ENCODE data around the gene VTI1A.
"Not testable (repeated sequence)": the region's sequence is repeated elsewhere in the genome, so short reads cannot be mapped to it uniquely, and the experiment has no call there.

The VTI1A gene

DNA sequence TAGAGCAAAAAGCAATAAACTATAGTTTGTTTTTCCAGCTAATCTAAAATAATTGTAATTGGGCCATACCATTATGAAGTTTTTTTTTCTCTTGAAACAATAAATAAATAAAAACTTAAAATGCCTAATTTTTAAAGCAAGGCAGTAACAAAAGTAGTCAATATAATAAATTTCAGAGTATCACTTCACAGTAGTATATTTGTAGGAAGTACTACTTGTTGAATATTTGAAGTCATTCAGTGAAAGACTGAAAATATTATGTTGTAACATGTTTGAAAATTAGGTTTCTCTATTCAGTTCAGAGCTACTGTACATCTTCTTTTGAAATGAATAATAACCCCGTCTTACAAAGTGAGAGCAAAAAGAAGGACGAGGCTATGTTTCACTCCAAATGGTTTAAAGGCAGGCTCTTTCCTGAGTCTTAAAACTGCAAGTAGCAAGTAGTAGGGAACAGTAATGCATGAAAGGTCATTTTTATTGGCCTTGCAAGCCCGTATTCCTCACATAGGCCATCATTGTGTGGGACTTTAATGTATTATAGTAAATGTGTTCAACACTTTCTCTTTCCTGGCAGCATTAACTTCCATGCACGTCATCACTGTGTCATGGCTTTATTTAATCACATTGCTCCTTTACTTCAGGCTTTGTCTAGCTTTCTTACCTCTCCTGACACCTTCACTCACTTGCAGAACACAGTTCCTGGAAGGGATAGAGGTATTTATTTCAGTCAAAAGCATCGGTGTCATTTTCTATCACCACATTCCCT, 141.4 kb downstream of the VTI1A start:
- DNase-seq (ENCODE audit: low spot score) = no peak

- no peak for DNase-seq (ENCODE audit: low spot score)
Observed at GRCh38 chr10:112589081-112589480, 142.1 kb downstream of the VTI1A start.

GRCh38 chr10:112590786-112591185, 143.8 kb downstream of the VTI1A start:
- DNase-seq (ENCODE audit: low spot score) = not testable (repeated sequence)

DNA sequence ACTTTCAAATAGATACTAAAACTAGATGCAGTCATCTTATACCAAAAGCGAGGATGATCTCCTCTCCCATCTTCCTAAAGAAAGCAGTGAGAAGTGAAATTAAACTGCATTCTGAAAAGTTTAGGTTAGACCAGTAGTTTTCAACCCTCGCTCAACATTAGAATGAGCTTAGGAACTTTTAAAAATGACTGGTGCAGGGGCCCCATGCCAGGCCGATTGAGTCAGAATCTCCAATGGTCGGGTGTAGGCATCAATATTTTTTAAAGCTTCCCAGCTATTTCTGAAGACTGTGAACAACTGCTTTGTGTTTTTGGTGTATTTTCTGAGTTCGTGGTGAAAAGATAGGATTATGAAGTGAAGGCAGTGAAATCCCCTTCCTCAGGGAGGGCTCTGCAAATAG, 146.0 kb downstream of the VTI1A start:
- no peak for DNase-seq (ENCODE audit: low spot score)

GRCh38 chr10:112601214-112602090, 154.4 kb downstream of the VTI1A start:
- no peak for DNase-seq (ENCODE audit: low spot score)

GRCh38 chr10:112603062-112603461, 156.0 kb downstream of the VTI1A start:
- DNase-seq (ENCODE audit: low spot score) = no peak

DNA sequence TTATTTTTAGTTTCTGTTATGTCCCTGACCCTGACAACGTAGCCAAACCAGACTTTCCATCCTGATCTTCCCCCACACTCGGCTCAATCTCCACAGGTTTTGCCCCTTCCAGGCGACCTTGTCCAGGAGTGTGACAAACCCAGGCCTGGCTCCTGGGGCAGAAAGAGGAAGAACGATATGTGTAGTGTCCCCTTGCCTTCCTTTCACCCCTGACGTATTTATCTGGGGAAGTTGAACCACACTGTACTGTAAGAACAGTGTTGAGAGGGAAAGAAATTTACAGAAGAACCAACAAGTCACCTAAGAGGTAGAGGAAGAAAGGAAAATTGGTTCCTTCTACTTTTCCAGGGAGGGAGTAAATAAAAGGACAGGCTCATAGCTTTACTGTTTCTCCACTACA, 158.0 kb downstream of the VTI1A start:
- DNase-seq (ENCODE audit: low spot score) = no peak

- no peak for DNase-seq (ENCODE audit: low spot score)
Observed at GRCh38 chr10:112607506-112607905, 160.5 kb downstream of the VTI1A start.

DNA sequence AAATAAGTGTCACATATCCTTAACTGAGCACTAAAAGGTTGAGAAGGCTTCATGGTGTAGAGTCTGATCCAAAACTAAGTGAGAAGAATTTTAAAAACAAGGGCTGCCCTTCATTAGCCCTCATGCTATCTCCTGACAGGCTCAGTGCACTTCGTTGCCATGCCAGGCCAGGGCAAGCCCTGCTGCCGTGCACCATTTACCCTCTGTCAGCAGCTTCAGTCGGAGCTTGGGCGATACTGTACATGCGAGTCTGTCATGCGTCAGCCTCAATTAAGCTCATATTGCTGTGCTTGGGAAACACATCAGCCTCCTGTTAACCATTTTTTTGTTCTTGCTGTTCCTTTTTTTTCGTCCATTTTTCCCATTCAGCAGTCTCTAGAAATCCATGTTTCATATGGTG, 166.6 kb downstream of the VTI1A start:
- DNase-seq (ENCODE audit: low spot score) = no peak

DNA sequence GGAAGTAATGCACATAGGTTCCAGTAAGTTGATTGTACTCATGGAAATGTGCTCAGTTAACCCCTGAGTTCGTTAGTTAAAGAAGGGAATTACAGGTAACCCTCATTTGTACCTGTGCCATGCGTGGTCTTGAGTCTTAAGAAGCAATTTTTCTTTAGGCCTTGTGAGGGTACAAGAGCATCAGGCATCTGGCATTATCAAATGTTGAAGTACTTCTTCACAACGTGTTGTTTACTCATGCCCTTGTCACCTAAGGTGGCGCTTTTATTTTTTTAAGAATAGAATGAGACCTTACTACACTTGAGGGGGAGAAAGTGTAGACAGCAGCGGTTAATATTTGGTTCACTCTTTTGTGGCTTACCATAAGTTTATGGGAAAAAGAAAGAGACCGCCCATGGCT, 167.1 kb downstream of the VTI1A start:
- no peak for DNase-seq (ENCODE audit: low spot score)

- no peak for DNase-seq (ENCODE audit: low spot score)
Observed at GRCh38 chr10:112614586-112614985, 167.6 kb downstream of the VTI1A start.

DNA sequence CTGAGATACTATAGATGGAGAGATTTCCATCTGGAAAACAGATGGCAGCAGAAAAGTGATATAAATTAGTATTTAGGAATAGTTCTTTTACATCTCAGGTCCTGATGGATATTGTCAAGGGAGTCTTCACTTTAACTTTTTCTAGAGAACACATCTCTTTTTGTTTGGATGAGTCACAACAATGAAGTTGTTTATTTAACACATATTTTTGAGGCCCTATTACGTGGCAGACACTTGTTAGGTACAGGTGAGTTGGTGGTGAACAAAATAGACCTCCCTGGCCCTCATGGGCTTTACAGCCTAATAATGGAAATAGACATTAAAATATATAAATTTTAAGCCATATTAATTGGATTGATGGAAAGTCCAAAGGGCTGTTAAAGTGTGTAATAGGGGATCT, 168.3 kb downstream of the VTI1A start:
- no peak for DNase-seq (ENCODE audit: low spot score)

- DNase-seq (ENCODE audit: low spot score) = no peak
Observed at GRCh38 chr10:112616647-112617046, 169.6 kb downstream of the VTI1A start.

DNA sequence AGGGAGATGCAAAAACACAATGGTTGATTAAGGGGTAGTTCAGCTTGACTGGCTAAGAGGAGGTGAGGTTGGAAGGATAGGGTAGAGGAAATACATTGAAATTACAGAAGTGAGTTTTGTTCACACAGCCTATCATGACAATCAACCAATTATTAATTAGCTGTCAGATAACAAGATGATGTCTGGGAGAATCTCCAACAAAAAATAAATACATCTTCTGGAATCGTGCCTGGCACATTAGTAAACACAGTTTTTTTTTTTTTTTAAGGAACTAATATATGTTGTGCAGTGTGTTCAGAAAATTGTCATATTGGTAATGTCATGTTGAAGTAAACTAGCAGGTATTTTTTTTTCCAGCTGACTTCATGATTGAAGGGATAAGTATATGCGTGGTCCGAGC, 171.8 kb downstream of the VTI1A start:
- no peak for DNase-seq (ENCODE audit: low spot score)

DNA sequence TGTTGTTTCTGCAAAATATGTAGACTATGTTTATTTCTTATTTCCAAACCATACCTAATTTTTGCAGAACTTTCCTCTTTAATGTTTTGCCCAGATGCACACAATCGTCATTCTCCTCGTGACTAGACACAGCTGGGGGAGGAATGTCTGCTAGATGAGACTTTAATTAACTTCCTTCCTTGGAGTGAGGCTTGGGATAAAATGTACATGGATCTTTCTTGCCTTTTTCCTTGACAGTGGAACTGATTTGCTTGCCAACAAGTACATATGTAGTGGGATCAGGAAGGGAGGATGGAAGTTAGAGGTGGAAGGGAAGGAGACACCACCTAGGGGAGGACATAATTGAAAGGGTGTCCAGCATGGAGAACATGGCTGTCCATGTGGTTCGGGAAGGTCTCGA, 172.5 kb downstream of the VTI1A start:
- DNase-seq (ENCODE audit: low spot score) = no peak

DNA sequence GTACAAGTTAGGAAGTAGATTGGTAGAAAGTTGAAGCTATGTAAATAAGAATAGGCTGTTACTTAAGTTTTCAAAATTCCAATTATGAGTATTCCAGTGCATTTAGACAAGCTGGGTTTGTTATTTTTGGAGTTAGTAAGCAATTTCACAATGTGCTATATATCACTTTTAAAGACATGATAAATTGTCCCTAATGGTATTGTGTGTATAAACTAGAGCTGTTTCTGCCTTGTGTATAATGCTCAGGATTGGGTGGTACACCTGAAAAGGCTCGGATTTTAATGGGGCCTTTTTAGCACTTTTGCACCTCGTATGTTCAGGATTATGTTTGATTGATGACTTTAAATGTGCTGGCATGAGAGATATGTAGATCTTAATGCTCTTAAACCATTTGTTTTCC, 175.8 kb downstream of the VTI1A start:
- no peak for DNase-seq (ENCODE audit: low spot score)

DNA sequence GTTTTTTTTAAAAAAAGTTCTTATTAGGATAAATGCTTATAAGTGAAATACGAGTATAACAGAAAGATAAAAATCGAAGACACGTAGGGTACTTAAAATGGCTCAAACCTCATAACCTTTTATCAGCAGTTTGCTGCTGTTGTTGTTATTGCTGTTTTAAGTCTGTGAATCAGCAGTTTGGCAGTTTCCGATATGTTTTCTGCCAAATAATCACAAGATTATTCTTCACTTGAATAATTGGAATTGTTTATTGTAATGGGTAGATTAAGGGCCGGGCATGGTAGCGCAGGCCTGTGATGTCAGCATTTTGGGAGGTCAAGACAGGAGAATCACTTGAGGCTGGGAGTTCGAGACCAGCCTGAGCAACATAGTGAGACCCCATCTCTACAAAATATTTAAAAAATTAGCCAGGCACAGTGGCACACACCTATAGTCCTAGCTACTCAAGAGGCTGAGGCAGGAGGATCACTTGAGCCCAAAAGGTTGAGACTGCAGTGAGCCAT, 177.6 kb downstream of the VTI1A start:
- no peak for DNase-seq (ENCODE audit: low spot score)

DNA sequence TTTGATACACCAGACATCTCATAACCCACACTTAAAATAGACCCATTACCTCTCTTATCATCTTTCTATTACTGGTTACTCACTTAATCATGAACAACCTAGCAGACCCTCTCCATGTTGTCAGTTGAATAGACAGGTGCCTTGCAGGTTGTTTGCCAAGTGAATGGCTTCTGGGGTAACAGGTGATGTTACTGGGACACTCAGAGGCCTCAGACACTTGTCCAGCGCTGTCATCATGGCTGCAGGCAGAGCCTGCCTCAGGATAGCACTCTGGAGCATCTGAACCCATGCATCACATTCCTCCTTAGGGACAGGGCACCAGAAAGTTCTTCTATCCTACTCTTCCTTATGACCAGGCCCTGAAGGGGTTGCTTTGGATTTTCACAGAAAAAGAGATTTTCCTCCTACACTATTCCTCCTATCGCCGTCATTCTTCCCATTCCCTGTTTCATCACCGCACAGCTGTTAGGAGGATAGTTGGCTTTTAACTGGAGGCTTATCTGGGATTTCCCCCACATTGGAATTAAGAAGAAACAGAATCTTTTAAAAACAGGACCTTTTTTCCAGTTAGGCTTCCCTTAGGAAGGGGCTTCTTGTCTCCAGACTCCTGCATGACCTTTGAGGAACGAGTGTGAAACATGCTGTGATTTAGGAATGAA, 182.1 kb downstream of the VTI1A start:
- DNase-seq (ENCODE audit: low spot score) = no peak

GRCh38 chr10:112631501-112632400, 184.7 kb downstream of the VTI1A start:
- no peak for DNase-seq (ENCODE audit: low spot score)

DNA sequence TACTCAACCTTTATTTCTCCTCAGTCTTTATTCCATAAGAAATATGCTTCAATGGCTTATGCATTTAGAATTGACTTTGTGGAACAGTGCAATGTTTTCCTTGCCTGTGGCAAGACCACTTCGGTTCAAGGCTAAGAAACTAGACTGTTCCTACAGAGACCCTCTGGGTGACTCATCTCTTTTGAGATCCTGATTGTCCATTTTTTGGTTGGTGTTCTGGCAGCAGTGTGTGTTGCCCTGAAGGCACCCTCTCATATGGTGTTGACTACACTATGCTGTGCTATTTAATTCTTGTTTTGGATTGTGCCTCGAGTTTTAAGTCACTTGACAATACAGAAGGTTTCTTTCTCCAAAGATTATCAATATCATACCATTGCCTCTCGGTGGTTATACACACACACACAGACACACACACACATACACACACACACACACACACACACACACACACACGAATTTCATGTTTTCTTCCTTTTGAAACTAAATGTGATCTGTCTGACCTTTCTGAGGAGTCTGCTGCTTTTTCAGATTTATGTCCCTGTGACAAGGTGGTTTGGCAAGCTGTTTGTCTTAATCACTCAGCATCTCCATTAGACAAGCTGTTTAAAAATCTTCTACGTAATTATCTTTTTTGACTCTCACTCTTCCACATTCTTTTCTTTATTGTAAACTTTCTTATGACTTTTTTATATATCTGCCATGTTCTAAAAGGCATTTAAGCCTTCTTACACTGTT, 187.2 kb downstream of the VTI1A start:
- DNase-seq (ENCODE audit: low spot score) = no peak

DNA sequence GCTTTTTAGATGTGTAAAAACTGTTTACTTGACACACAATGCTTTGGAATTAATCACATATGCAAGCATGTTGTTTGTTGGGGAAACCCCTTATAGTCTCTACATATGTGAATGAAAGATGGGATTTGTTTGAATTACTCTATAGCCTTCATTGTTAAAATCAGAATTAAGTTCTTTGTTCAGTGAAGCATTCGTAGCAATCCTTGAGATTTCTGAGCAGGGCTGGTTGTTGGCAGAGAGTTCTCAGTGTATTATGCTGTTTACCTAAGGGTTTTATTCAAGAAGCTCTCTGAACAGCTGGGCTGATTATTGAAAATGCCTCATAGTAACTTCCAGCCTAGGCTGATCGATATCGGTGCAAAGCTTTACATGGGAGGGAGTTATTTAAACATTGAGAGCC, 190.9 kb downstream of the VTI1A start:
- no peak for DNase-seq (ENCODE audit: low spot score)
